ENCODE measurements around the gene RFNG. TPM values are rescaled to one million over a fixed set of nuclear protein-coding genes. Genes with fewer than 3 reads are reported as not detected.

RFNG gene
- total RNA-seq, 6 experiments from 2014 or later = 29.9 to 53.3 (median 43.7) TPM

DNA sequence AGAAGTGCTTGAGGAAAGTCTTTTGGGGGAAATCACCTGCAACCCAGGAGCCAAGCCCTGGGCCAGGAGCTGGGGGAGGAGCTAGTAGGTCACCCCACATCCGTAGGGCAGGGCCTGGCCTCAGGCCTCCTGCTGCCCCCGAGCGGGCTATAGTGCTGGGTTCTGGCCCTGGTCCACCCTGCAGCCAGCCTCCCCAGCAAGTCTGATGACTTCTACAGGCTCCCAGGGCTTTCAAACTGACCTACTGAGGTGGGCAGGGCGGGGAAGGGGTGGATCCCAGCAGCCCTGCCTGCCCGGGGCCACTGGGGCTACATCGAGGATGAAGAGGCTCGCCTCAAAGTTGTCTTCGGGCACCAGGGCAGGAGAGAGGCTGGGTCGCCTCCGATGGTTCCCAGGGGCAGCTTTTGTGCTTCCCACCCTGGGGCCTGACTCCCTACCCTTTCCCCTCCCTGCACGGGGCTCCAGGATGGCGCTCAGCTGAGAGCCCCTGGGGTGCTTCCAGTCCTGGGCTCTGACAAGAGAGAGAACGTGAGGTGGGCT is 33.9 kb downstream of the RFNG start:
- intact Hi-C loops (cut with DNase I) = loop anchor here (5.0 to 10.0 kb wide), 3 partner anchors 55 to 133 kb away; partner anchors contain the start of gene NOTUM (in 1 of the 2)
- ATAC-seq (no peak), DNase-seq (no peak)
- no peaks in the 10 kb centered on the region for H3K27me3 ChIP-seq
- H3K36me3 ChIP-seq = peaks cover 0 to 8% (median 0%) of the 10 kb centered on the region in 4 donors
- WGBS (ENCODE audit: insufficient coverage, low coverage, low lambda C conversion rate, missing lambda C conversion rate) = 20% methylated on average over 1 of the region's 13 CpGs
- H3K4me3 ChIP-seq = no peak overlapping the region
- H3K9me3 ChIP-seq = no peaks in the 10 kb centered on the region
- H3K27ac ChIP-seq = no peak overlapping the region
- no peak for TF ChIP-seq CTCF (IDR thresholded peaks at IDR 0.05)
- no peak for TF ChIP-seq POLR2A (IDR thresholded peaks at IDR 0.05)
- peaks cover 0 to 16% (median 4%) of the 10 kb centered on the region in 4 donors for H3K4me1 ChIP-seq

DNA sequence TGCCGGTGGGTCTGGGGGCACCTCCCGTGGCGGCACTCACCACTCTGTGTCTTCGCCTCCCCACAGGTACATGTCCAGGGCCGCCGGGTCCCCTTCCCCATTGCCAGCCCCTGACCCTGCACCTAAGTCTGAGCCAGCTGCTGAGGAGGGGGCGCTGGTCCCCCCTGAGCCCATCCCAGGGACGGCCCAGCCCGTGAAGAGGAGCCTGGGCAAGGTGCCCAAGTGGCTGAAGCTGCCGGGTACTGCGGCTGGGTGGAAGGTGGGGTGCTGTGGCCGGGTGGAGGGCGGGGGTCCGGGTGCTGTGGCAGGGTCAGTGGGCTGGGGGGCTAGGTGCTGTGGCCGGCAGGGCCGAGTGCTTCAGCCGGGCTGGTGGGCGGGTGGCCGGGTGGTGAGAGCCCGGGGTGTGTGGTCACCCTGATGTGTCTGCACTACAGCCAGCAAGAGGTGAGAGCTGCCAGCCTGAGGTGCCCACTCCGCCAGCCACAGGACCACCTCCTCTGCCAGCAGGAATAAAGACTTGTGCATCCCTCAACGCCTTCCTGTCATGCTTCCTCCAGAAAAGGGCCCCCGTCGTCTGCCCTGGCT is 34.6 kb downstream of the RFNG start:
- Histone ChIP-seq H3K4me1 (peaks cover 0 to 11% (median 4%) of the 10 kb centered on the region in 4 donors), H3K36me3 (peaks cover 0 to 11% (median 0%) of the 10 kb centered on the region in 4 donors), H3K27me3 (no peaks in the 10 kb centered on the region), H3K4me3 (no peak overlapping the region), H3K27ac (no peak overlapping the region), H3K9me3 (no peaks in the 10 kb centered on the region)
- WGBS (ENCODE audit: insufficient coverage, low coverage, low lambda C conversion rate, missing lambda C conversion rate) = 90% methylated on average over 2 of the region's 24 CpGs
- TF ChIP-seq POLR2A (IDR thresholded peaks at IDR 0.05) = no peak
- TF ChIP-seq CTCF (IDR thresholded peaks at IDR 0.05) = no peak
- intact Hi-C loops (cut with DNase I) = loop anchor here (5.0 to 10.0 kb wide), 3 partner anchors 55 to 132 kb away; partner anchors contain the start of gene NOTUM (in 1 of the 2)
- no peak for ATAC-seq
- DNase-seq = no peak

DNA sequence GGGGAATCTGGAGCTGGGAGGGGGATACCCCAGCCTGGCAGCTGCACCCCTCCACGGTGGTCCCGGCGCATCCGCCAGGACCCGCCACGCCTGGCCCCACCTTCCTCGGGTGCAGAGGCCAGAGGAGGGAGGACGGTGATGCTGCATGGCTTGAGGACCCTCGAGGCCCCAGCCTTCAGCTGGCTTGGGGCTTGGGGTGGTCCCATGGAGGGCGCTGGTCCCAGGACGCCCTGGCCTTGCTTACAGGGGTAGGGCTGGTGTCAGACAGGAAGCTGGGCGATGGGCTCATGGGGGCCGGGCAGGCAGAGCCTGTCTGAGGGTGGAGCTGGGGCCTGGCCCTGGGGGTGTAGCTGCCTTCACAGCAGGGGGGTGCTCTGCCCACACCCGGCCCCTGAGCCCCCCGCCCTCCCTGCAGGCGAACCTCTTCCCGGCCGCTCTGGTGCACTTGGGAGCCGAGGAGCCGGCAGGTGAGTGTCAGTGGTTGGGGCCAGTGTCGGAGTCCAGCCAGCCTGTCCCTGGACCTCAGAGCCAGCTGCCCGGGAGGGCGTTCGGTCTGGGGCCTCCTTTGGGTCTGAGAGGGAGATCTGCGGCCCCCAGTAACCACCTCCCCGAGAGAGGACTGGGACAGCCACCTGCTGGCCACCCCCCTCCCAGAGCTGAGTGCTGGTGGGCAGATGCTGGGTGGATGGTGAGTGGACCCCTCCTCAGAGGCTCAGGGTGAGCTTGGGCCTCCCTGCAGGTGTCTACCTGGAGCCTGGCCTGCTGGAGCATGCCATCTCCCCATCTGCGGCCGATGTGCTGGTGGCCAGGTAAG is 35.3 kb downstream of the RFNG start:
- H3K4me1 ChIP-seq = peaks cover 0 to 6% (median under 1%) of the 10 kb centered on the region in 4 donors
- peaks cover 0 to 17% (median 0%) of the 10 kb centered on the region in 4 donors for H3K36me3 ChIP-seq
- TF ChIP-seq POLR2A (IDR thresholded peaks at IDR 0.05) = no peak
- TF ChIP-seq CTCF (IDR thresholded peaks at IDR 0.05) = no peak
- DNase-seq = no peak
- H3K9me3 ChIP-seq = no peaks in the 10 kb centered on the region
- no peak for ATAC-seq
- H3K4me3 ChIP-seq = no peak overlapping the region
- whole genome bisulfite sequencing (ENCODE audit: insufficient coverage, low coverage, low lambda C conversion rate, missing lambda C conversion rate) = no CpG with 5 or more reads among the region's 28 CpGs
- intact Hi-C loops (cut with DNase I) = loop anchor here (5.0 to 10.0 kb wide), 3 partner anchors 54 to 131 kb away; partner anchors contain the start of gene NOTUM (in 1 of the 2)
- no peak overlapping the region for H3K27ac ChIP-seq
- no peaks in the 10 kb centered on the region for H3K27me3 ChIP-seq

DNA sequence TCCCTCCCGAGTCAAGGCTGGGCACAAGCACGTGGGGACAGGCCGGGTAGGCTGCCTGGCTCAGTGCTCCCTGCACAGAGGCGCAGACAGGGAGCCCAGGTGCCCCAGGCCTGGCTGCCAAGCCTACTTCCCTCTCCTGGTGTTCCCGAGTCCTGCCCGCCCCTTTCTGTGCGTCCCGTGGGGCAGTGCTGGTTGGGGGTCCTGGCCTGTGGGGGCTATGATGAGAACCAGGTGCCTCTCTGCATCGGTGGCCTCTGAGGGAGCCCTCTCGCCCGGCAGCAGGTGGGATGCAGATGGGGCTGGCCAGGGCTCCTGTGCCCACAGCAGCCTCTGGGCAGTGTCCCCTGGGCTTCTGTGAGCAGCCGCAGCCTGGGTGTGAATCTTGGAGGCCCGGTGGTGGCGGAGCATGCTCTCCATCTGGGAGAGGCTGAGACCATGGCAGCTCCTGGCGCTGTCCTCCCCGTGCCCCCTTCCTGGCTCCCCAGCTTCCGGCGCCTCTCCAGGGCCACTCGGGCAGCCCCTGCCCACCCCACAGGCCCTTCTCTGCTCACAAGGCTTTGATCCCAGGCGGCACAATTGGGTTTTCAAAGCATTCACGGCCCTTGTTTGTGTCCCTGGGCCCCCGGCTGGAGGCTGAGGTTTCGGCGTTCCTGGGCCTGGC is 36.2 kb downstream of the RFNG start:
- DNase-seq (no peak), ATAC-seq (no peak)
- H3K27ac ChIP-seq = no peak overlapping the region
- WGBS (ENCODE audit: insufficient coverage, low coverage, low lambda C conversion rate, missing lambda C conversion rate) = 66% methylated on average over 5 of the region's 24 CpGs
- intact Hi-C loops (cut with DNase I) = loop anchor here (5.0 to 10.0 kb wide), 3 partner anchors 53 to 131 kb away; partner anchors contain the start of gene NOTUM (in 1 of the 2)
- no peaks in the 10 kb centered on the region for H3K9me3 ChIP-seq
- peaks cover 0 to 17% (median 0%) of the 10 kb centered on the region in 4 donors for H3K36me3 ChIP-seq
- H3K4me3 ChIP-seq = no peak overlapping the region
- no peaks in the 10 kb centered on the region for H3K27me3 ChIP-seq
- TF ChIP-seq POLR2A (IDR thresholded peaks at IDR 0.05) = no peak
- TF ChIP-seq CTCF (IDR thresholded peaks at IDR 0.05) = no peak
- peaks cover 0 to 4% (median 0%) of the 10 kb centered on the region in 4 donors for H3K4me1 ChIP-seq

Data from right lobe of liver (tissue), 6 donors.